Raji (cell line): ENCODE measurements around the gene BCAN.

ENCODE experiments used
- POLR2A ChIP-seq: IDR thresholded peaks from 2 replicates; pipeline ENCODE4 v1.6.1; 2011; ENCODE audit warnings: low read depth, low read length, control low read depth; ENCODE audit not compliant: insufficient read depth

BCAN gene

DNA sequence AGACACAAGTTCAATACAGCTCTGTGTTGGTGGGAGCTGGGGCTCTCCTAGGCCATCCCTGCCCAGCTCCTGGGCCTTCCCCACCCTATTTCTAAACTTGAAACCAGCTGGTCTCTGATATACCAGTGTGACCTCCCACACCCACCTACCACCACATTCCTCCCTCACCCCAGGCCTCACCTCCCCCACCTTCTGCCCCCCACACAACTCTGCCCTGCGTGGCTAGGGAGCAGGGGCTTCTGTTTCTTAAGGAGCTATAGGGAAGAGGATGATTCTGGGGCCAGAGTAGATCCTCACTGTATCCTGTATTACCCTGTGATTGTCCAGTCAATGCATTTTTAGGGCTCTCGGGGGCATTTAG, 18.8 kb downstream of the BCAN start:
- no peak for TF ChIP-seq POLR2A

DNA sequence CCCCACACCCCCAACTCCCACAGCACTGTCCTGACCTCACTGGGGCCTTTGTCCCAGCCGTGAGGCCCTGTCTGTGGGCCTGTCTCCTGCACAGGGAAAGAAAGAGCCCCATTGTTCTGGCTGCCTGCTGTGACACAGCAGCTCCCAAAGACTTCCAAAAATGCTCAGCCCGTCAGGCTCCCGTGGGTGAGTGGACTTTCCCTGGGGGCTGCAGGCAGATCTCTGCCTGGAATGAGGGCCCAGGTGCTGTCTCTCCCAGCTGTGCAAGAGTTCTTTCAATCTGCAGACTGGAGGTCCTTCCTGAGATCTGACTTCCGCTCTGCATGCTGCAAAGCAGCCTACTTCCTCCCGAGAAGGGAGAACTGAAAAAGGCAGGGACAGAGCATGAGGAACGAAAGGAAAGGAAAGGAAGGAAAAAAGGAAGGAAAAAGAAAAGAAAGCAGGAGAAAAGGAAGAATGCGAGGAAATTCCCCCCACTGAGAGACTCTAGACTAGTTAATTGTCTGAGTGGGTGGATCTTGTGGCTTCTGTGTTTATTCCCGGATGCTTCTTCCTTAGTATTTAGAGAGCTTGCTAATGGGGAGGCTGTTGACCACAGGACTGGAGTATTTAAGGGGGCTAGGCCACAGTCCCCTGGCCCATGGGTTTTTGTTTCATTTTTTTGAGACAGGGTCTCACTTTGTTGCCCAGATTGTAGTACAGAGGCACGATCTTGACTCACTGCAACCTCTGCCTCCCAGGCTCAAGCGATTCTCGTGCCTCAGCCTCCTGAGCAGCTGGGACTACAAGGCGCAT, 20.3 kb downstream of the BCAN start:
- no peak for TF ChIP-seq POLR2A

GRCh38 chr1:156662800-156663055, 20.8 kb downstream of the BCAN start:
- no peak for TF ChIP-seq POLR2A

GRCh38 chr1:156663178-156663577, 21.3 kb downstream of the BCAN start:
- no peak for TF ChIP-seq POLR2A

- TF ChIP-seq POLR2A: no peak
These were observed 22.3 kb downstream of the BCAN start for GRCh38 chr1:156664046-156664766.

GRCh38 chr1:156664767-156665411, 23.0 kb downstream of the BCAN start:
- TF ChIP-seq POLR2A: no peak

- no peak for TF ChIP-seq POLR2A
These were observed 23.6 kb downstream of the BCAN start for GRCh38 chr1:156665539-156665938.

GRCh38 chr1:156666862-156667609, 25.1 kb downstream of the BCAN start:
- no peak for TF ChIP-seq POLR2A

GRCh38 chr1:156667610-156667967, 25.7 kb downstream of the BCAN start:
- TF ChIP-seq POLR2A: no peak

DNA sequence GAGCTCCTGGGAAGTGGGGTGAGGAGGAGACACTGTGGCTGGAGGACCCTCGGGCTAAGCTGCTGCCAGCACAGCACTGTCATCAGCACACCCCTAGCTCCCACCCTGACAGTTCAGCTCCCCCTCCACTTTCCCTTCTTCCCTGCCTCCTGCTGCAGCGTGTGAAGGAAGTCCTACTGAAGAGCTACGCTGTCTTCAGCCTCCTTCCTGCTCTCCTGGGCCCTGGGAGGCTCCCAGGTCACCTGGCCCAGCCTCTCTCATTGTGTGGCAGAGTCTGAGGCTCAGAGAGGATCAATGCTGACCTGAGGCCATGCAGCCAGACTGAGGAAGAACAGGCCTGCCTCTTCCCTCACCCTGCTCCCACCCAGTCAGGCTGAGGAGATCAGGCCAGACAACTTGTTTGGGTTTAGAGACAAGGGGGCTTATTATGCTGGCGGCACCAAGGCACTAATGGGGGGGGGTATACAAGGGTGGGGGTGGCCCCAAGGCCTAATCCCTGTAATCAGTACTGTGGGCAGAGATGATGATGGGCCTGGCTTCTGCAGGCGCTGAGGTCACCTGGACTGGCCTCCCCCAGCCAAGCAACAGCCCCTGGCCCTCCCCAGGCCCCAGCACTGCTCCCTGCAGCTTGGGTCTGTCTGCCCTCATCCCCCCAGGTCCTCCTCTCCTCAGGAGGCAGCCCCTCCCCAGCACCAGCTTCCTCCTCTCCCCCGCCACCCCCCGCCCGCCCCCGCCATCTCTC, 26.2 kb downstream of the BCAN start:
- TF ChIP-seq POLR2A: no peak

- TF ChIP-seq POLR2A: no peak
These were observed 27.1 kb downstream of the BCAN start for GRCh38 chr1:156668801-156669637.

GRCh38 chr1:156669794-156670193, 27.9 kb downstream of the BCAN start:
- no peak for TF ChIP-seq POLR2A

DNA sequence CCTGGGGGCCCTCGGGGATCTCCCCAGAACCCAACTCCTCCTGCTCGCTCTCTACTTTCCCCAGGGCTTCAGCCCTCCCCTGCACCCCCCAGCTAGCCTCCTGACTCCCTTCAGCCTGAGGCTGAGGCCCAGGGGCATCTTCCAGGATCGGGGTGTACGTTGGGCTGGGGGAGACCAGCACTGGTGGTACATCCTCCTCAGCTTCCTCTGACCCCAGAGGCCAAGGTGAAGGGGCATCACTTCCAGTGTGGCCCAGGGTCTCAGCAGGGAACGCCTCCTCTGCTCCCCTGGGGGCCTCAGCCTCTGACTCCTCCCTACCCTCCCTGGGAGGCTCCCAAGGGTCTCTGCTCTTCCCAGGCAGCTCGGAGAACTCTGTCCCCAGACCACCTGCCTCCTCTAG, 28.4 kb downstream of the BCAN start:
- no peak for TF ChIP-seq POLR2A

DNA sequence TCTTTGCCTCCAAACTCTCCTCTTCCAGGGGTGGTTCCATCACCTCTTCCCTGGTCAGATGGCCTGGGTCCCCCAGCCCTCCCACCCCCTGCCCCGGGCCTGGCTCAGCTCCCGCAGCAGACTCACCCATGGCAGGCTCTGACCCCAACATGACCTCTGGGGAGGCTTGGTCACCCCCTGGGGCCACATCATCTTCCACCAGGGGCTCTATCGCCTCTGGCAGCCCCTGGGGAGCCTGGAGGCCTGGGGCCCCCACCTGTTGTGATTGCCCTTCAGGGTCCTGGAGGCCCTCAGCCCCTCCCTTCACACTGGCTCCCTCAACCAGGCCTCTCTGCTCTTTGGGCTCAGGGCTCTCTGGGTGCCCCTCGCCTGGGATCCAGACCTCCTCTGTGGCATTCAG, 28.9 kb downstream of the BCAN start:
- no peak for TF ChIP-seq POLR2A
